Measurements from ENCODE around the gene SMCR8.
"Not testable (repeated sequence)": the region's sequence is repeated elsewhere in the genome, so short reads cannot be mapped to it uniquely, and the experiment has no call there.

SMCR8 gene, protein sequence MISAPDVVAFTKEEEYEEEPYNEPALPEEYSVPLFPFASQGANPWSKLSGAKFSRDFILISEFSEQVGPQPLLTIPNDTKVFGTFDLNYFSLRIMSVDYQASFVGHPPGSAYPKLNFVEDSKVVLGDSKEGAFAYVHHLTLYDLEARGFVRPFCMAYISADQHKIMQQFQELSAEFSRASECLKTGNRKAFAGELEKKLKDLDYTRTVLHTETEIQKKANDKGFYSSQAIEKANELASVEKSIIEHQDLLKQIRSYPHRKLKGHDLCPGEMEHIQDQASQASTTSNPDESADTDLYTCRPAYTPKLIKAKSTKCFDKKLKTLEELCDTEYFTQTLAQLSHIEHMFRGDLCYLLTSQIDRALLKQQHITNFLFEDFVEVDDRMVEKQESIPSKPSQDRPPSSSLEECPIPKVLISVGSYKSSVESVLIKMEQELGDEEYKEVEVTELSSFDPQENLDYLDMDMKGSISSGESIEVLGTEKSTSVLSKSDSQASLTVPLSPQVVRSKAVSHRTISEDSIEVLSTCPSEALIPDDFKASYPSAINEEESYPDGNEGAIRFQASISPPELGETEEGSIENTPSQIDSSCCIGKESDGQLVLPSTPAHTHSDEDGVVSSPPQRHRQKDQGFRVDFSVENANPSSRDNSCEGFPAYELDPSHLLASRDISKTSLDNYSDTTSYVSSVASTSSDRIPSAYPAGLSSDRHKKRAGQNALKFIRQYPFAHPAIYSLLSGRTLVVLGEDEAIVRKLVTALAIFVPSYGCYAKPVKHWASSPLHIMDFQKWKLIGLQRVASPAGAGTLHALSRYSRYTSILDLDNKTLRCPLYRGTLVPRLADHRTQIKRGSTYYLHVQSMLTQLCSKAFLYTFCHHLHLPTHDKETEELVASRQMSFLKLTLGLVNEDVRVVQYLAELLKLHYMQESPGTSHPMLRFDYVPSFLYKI

DNA sequence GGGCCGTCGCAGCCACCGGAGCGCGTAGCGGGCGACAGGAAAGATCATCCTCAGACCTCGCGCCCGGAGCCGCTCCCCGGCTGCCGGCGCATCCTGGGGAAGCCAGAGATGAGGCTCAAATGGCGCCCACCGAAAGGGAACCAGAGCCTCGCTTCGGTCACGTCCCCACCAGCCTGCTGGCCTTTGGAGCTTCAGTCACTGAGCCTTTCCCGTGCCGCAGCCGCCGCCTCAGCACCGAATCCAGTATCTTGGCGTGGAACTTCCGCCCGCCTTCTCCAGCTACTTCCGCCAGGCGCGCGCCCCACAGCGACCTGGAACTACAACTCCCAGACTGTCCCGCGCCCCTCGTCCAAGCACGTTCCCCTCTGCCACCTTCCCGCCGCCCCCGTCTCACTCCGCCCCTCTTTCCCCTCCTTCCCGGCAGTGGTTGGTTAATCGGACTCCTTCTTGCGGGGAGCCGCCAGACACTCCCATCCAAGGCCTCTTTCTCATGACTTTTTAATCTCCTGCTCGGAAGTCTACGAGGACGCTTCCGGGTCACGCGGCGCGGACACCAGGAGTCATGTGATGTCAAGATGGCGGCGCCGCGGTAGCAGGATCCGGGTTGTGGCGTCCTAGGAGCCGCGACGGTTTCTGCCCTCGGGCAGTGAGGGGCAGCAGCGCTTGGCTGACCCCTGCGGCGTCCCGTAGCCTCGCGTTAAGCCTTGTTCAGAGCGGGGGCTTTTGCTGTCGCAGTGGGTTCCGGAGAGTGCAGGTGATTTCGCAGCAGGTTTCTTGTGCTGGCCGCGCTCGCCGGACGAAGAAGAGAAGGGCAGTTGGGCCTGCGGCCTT lies at the start of gene SMCR8, which contains the start of gene TOP3A:
TSS of gene SMCR8 (plus strand) at position 563 of the 831 bp plus-strand sequence. CDS start 497 bp downstream, outside the sequence.
TSS of gene TOP3A (minus strand) at position 264 of the 831 bp plus-strand sequence. CDS start at position 48, 216 bp downstream.
- peak; percentile 97 for DNase-seq

DNA sequence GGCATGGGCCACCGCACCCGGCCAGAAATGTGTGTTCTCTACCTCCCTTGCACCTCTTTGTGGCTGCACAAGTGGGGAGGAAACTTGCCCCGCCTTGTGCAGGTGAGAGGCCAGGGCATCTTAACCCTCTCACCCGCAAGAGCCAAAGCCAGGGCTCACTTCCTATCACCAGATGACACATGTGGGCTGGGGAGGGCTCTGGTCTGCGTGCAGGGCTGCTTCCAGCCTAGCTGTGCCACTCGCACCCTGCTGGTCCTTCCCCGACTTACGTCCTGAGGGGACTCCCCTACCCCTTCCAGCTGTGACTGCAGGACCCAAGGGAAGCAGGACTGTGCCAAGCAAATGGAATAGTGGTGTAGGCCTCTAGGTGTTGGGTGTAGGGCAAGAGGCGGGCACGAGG lies 47.7 kb upstream of the SMCR8 start:
- DNase-seq = no peak

DNA sequence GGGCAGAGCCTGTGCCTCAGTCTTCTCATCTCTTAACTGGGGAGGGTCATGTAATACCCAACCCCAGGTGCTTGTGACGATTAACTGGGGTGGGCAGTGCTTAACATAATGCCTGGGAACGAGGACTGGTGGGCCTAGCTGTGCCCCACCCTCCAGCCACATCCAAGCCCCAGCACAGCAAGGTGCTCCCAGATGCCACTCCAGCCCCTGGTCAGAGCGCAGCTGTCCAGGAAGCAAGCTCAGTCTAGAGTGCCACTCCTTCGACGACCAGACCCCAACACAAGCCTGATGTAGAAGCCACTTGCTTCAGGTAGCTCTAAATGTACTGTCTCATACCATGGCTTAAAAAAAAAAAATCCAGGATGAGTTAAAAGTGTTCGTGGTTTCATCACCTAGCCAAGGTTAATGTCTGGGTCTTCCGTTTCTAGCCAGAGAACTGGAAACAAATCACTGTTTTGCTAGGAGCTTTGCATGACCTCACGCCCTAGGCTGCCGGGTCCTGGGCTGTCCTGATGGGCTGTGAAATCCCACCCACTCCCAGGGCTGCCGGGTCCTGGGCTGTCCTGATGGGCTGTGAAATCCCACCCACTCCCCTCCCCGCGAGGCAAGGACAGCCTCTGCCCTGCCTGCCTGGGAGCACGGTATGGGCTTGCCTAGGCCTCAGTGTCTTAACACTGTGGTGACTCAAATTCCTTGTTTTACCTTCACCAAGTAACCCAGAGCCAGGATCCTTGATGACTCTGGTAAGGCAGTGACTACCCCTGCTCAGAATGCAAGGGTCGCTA lies 47.0 kb upstream of the SMCR8 start:
- no peak for DNase-seq

DNA sequence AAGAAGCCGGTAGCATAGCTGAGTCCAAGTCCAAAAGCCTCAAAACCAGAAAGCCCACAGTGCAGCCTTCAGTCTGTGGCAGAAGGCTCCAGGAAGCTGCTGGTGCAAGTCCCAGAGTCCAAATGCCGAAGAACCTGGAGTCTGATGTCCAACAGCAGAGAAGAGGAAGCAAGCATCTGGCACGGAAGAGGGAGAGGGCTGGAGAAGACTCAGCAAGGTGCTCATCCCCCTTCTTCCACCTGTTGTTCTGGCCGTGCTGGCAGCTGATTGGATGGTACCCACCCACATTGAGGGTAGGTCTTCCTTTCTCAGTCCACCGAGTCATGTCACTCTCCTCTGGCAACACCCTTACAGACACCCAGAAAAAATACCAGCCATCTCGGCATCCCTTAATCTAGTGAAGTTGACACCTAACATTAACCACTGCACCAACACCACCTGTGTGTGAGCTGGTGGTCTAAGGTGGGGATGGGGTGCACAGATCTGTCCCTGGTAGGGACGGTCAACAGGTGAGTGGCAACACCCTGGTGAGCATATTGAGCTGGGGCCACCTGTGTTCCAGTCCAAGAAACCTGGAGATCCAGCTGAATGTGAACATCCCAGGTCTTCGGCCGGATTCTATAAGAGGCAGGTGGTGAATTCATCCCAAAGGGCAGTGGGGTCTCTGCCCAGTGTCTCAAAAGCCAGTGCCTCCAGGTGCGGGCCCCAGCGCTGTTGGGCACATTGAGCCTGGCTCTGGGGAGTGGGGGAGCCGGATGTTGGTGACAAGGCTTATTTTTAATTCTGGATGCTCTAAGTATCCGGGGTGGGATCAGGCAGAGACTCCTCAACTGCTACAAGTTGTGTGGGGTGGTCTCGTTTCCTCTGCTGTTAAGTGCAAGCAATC lies 44.8 kb upstream of the SMCR8 start:
- DNase-seq = no peak

DNA sequence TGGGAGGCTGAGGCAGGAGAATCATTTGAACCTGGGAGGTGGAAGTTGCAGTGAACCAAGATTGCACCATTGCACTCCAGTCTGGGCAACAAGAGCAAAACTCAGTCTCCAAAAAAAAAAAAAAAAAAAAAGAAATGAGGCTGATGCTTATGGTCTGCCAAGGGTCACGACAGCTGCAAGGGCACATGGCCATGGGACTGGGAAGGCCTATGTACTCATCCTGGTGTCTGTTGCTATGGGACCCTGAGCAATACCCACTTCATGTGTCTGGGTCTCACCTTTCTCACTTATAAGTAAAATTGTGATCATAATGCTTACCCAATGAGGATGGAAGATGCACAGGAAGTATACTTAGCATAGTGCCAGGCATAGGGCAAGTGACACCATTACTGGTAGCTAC lies 38.0 kb upstream of the SMCR8 start:
- no peak for DNase-seq

DNA sequence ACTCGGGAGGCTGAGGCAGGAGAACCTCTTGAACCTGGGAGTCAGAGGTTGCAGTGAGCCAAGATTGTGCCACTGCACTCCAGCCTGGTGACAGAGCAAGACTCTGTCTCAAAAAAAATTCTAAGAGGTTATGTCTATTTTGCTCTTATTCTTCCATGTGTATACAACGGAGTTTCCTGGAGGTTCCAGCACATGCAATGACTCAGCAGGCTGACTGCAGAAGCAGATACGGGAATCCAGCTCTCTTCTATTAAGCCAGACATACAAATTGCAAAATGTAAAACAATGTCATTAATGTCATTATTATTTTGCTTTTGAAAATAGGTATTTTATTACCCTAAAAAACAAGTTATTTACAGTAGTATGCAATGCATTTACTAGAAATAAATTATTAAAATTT lies 36.2 kb upstream of the SMCR8 start:
- DNase-seq = no peak

DNA sequence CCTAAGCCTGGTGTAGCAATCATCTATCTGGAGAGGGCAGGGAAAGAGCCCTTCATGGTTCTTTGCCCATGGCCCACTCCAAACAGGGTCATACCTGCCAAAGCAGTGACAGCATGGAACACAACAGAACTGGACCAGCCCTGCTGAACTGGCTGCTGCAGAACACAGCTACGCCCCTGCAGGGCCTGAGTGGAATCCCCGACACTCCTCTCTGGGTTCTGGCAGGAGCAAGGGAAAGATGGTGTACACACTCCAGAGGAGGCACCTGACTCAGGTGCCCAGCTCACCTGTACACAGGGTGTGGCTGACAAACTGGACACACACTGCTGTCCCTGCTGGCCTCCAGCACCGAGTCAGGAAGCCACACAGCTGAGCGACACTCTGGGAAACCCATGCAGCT lies 34.8 kb upstream of the SMCR8 start:
- DNase-seq = no peak

DNA sequence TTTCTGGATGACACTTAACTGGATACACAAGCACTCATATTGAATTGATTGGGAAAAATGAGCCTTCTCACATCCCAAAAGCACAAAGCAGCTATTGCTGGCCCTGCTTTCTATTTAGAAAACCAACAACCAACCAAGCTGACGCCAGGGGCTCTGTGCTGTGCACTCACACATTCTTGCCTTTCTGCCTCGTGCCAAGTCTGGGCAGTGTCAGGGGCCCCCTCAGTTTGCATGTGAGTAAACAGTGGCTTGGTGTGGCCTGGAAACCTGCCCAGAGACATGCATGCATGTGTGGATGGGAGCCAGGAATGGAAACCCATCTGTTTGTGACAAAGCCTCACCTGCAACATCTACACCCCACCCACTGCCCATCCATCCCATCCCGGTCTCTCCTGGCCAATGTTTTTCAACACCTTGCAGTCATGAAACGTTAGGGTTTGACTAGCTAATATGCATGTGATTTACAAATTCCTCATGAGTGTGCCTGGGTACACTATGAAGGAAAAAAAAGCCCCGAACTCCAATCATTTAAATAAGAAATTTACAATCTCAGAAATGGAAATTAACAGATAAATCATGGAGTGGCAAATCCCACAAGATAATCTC lies 34.2 kb upstream of the SMCR8 start:
- peak; percentile 96 for DNase-seq

DNA sequence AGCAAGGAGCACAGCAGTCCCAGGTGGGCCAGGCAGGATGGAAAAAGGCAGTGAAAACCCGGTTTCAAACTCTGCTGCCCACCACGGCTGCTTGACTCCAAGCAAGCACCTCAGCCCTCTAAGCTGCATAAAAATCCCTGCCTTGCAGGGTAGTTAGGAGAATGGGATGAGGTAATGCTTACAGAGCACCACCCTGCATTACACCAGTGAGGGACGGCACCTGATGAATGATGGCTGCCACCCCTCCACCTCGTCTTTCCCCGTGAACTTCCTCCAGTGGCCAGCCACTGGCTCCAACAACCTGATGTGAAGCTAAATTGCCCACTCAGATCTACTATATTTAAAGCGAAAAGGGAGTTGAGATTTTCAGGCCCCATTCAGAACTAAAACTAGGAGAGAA lies 33.3 kb upstream of the SMCR8 start:
- no peak for DNase-seq

DNA sequence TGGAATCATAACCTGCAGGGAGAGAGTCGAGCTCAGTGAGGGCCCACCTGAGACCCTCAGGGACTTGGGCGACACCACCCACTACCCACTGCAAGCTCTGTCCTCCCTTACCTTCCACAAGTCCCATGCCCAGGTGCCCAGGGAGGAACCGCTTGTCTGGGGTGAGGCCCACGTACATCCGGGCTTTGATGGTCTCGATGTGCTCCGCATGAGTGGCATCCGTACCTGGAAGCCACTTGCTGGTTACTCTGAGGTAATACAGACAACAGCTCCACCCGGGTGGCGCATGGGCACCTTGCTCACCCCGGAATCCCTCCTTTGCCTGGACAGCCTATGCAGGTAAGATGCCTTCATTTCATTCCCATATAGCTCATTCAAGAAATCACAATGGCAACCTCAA lies 29.8 kb upstream of the SMCR8 start:
- no peak for DNase-seq

DNA sequence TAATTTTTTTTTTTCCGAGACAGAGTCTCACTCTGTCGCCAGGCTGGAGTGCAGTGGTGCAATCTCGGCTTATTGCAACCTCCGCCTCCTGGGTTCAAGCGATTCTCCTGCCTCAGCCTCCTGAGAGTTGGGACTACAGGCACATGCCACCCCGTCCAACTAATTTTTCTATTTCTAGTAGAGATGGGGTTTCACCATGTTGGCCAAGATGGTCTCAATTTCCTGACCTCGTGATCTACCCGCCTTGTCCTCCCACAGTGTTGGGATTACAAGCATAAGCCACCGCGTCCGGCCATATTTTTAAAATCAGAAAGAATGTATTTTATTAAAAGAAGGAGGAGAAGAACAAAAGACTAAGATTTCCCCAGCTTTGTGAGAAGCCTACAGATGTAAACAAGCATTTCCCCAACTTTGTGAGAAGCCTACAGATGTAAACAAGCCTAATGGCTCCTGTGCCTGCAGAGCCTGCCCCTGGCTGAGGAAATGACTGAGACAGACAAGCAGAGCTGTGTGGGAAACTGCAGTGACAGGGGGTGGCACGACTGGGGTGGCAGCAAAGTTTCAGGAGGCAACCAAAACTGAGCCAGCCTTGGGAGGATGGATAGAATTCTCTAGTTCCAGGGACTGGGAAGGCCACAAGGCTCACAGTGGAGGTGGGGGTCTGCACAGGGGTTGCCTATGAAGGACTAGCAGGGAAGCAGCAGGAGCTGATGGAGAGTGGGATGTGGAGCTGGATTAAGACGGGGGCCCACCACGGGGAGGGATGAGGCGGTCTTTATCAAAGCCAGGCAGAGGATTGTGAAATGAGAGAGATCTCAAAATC lies 23.2 kb upstream of the SMCR8 start:
- no peak for DNase-seq

DNA sequence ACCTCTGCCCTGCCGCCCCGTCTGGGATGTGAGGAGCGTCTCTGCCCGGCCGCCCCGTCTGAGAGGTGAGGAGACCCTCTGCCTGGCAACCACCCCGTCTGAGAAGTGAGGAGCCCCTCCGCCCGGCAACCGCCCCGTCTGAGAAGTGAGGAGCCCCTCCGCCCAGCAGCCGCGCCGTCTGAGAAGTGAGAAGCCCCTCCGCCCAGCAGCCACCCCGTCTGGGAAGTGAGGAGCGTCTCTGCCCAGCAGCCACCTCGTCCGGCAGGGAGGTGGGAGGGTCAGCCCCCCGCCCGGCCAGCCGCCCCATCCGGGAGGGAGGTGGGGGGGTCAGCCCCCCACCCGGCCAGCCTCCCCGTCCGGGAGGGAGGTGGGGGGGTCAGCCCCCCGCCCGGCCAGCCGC lies 17.0 kb upstream of the SMCR8 start:
- DNase-seq = not testable (repeated sequence)

DNA sequence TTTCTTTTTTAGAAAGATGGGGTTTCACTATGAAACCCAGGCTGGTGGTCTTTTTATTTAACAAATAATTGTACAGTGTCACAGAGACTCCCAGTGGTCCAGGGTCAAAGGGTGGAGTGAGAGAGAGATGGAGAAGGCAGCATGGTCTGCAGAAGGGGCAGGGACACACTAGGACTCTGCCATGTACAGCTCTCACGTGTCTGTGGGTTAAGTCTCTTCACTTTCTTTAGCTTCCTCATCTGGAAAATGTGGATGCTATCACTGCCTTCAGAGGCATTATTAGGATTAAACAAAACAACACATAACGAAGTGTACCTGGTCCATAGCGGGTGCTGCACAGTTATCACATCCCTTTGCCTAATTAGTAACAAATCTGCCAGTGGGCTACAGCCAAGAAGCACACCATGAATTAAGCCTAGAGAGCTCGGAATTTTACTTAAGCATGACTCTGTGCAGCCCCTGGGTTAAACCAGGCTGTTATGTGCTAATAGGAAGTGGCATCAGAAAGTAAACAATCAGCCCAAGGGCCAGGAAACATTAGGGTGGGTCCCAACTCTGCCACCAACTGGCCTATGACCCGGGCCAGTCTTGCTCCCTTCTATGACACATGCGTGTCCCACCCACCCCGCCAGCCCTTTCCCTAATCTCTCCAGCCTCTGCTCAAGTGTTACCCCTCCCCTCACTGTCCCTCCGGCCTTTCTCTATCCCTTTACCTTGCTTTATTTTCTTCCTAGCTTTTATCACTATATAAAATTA lies 14.2 kb upstream of the SMCR8 start:
- no peak for DNase-seq

DNA sequence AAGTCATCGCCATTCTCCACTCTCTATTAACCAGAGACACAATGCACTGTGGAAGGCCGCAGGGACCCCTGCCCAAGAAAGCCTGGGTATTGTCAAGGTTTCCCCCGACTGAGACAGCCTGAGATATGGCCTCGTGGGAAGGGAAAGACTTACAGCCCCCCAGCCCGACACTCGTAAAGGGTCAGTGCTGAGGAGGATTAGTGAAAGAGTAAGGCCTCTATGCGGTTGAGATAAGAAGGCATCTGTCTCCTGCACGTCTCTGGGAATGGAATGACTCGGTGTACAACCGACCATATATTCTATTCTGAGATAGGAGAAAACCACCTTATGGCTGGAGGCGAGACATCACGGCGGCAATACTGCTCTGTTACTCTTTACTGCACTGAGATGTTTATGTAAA lies 11.9 kb upstream of the SMCR8 start:
- not testable (repeated sequence) for DNase-seq

DNA sequence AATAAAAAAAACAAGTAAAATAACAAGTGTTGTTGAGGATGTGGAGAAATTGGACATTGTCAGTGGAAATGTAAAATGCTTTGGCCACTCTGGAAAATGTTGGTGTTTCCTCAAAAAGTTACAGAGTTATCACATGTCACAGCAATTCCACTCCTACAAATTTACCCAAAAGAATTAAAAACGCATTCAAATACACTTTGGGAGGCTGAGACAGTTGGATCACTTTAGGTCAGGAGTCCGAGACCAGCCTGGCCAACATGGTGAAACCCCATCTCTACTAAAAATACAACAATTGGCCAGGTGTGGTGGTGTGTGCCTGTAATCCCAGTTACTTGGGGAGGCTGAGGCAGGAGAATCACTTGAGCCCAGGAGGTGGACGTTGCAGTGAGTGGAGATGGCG lies 5.9 kb upstream of the SMCR8 start:
- DNase-seq = no peak

DNA sequence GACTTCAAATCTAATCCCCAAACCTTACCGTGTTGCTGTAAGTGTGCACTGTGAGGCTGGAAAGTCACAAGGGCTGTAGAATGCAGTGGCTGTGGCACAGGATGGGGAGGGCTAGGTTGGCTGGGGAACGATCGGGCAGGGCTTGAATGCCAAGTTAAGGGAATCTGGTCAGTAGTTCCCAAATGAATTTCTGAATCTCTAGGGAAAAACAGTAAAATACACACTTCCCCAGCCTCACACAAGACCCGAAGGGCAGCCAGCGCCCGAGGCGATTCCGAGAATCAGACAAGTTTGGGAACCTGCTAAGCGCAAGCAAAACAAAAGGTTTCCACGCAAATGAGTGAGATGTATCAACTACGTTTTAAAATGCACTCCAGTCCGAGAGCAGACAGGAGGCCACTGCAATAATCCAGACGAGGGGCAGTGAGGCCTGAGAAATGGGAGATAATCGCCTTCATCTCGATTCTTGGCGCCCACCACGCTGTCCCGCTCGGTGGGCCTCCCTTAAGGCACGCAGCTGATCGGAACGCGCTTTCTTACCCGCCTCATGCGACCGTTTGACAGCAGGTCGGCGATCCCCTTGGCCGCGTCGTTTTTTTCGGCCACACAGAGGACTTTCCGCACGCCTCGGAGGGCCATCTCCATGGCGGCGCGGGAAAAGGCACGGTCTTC lies 898 bp upstream of the SMCR8 start:
- no peak for DNase-seq

DNA sequence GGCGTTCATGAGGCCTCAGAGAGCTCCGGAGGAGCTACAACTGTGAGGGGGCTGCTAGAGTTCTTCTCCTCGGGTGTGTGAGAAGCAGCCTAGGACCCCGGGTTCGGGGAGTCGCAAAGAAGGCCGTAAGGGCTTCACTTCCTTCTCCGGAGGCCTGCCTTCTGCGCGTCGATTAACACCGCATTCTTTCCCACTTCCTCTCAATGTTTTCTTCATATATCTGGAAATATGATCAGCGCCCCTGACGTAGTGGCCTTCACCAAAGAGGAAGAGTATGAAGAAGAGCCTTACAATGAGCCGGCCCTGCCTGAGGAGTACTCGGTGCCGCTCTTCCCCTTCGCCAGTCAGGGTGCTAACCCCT lies 449 bp downstream of the SMCR8 start:
- no peak for DNase-seq

DNA sequence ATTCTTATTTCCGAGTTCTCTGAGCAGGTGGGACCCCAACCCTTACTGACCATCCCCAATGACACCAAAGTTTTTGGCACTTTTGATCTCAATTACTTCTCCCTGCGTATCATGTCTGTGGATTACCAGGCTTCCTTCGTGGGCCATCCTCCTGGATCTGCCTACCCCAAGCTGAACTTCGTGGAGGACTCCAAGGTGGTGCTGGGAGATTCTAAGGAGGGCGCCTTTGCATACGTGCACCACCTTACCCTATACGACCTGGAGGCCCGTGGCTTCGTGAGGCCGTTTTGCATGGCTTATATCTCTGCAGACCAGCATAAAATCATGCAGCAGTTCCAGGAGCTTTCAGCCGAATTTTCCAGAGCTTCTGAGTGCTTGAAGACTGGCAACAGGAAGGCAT lies 868 bp downstream of the SMCR8 start:
- DNase-seq = no peak
